Activated CD4-positive, alpha-beta T cell treated with anti-CD3 and anti-CD28 coated beads for 1 hour (primary cell): Measurements from ENCODE around the gene HPS5.
"Not testable (repeated sequence)": the region's sequence is repeated elsewhere in the genome, so short reads cannot be mapped to it uniquely, and the experiment has no call there.

Experiments used
- DNase-seq: peaks from one replicate; pipeline ENCODE4 v3.0.0-alpha.2; 2020

Gene HPS5

GRCh38 chr11:18315893-18316292 lies 6.0 kb downstream of the HPS5 start:
- DNase-seq: no peak

GRCh38 chr11:18314784-18315523 lies 7.0 kb downstream of the HPS5 start:
- no peak for DNase-seq

GRCh38 chr11:18313965-18314763 lies 7.8 kb downstream of the HPS5 start:
- no peak for DNase-seq

- DNase-seq: no peak
Observed at GRCh38 chr11:18312663-18313420, 9.1 kb downstream of the HPS5 start.

GRCh38 chr11:18312012-18312411 lies 9.9 kb downstream of the HPS5 start:
- no peak for DNase-seq

- DNase-seq: no peak
Observed at GRCh38 chr11:18310800-18311340, 11.1 kb downstream of the HPS5 start.

- DNase-seq: no peak
Observed at GRCh38 chr11:18309691-18310090, 12.2 kb downstream of the HPS5 start.

GRCh38 chr11:18308242-18308641 lies 13.7 kb downstream of the HPS5 start:
- no peak for DNase-seq

GRCh38 chr11:18307461-18308139 lies 14.3 kb downstream of the HPS5 start:
- DNase-seq: no peak

GRCh38 chr11:18304745-18305144 lies 17.2 kb downstream of the HPS5 start:
- DNase-seq: no peak

GRCh38 chr11:18299721-18300120 lies 22.2 kb downstream of the HPS5 start:
- DNase-seq: no peak

GRCh38 chr11:18295316-18295715 lies 26.6 kb downstream of the HPS5 start:
- DNase-seq: no peak

GRCh38 chr11:18294862-18295261 lies 27.1 kb downstream of the HPS5 start:
- no peak for DNase-seq

GRCh38 chr11:18288911-18289310 lies 33.0 kb downstream of the HPS5 start:
- DNase-seq: no peak

- DNase-seq: no peak
Observed at GRCh38 chr11:18285841-18286240, 36.1 kb downstream of the HPS5 start.

GRCh38 chr11:18282626-18283025 lies 39.3 kb downstream of the HPS5 start:
- no peak for DNase-seq

GRCh38 chr11:18280438-18281045 lies 41.4 kb downstream of the HPS5 start:
- no peak for DNase-seq

- no peak for DNase-seq
Observed at GRCh38 chr11:18277565-18278271, 44.2 kb downstream of the HPS5 start.

GRCh38 chr11:18271206-18271605 lies 50.7 kb downstream of the HPS5 start:
- DNase-seq: no peak

- DNase-seq: no peak
Observed at GRCh38 chr11:18270102-18270501, 51.8 kb downstream of the HPS5 start.

GRCh38 chr11:18269252-18269651 lies 52.7 kb downstream of the HPS5 start:
- not testable (repeated sequence) for DNase-seq
